Myocyte (in vitro differentiated cells): ENCODE measurements around the gene ANXA9. TPM values are rescaled to one million over a fixed set of nuclear protein-coding genes. Genes with fewer than 3 reads are reported as not detected.
A peak's percentile ranks its signal among the peaks of the same experiment; 100 is the strongest.

Experiments used
- DNase-seq: peaks from one replicate; pipeline ENCODE4 v3.0.0-alpha.2; 2012; ENCODE audit warnings: low read depth
- total RNA-seq: library from RNA; depleted of rRNA; stranded (reverse); fragments of >200 nt; gene quantifications from 2 replicates; pipeline ENCODE4 v1.2.3, GENCODE V29; 2014

Gene ANXA9
- total RNA-seq, 1 donor from 2014 or later, result not detected

DNA sequence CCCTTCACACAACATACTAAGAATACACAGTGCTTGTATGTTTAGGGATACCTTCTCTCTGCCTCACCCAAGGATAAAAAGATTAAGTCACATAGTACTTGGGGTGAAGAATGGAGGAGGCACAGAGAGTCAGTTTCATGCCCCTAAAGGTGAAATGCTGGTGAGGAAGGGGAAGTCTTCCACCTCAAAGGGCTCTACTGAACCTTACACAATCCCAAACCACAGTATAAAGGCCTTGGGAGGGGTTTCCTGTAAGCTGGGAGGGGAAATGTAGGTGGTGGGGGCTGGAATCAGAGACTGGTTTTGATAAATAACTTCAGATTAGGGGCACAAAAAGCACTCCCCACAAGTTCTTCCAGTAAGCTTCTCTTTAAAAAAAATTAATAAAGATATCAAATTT, 21.1 kb downstream of the ANXA9 start:
- no peak for DNase-seq

GRCh38 chr1:151005729-151006319, 23.7 kb downstream of the ANXA9 start:
- DNase-seq, result no peak

DNA sequence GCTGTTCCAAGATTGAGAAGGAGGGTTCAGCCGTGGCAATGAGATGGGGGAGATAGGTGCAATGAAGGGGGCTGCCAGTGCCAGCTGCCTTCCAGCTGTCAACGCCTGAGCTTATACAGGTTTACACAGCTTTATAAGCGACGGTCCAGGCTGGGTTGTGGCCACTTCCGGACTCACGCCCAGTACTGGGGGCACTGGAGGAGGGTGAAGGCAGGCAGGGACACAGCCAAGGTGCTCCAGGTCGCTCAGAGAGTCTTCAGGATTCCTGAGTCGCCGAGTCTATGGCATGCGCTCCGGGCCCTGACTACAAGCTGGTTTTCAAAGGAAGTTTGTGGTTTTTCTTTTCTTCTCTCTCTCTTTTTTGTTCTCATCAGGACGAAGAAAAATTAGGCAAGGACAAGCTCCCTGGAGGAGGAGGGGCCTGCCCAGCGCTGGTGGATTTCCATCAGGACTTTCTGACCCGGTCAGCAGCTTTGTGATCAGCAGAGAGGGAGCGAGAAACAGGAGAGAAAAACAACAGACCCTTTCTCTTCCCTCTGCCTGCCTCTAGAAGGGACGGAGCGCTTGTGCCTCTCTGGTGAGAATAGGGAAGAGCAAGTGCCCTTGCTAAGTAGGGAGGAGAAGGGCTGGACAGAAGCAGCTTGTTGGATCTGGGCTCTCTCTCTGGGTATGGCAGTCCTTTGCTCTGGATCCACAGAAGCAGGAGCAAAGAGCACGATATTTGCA, 24.4 kb downstream of the ANXA9 start, which contains the start of gene MINDY1:
Gene MINDY1 (minus strand): TSS at position 576 of the 726 bp plus-strand sequence. CDS start 4,285 bp downstream, outside the sequence.
- peak; percentile 91 for DNase-seq

DNA sequence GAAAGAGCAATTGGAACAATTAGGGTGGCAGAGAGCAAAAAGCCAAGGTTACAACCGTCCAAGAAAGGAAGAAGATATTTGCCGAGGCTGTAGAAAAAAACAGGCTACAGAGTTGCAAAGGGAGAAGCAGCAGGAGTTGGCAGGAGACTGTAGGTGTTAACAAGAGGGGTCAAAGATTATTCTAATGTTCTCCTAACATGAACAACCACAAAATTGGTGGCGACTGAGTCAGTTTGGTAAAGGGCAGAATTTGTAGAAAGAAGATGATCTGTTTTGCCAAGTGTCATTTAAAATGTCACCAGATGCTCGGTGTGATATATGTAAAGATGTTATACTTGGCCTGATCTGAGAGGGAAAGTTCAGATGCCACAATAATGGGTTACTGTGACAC, 25.8 kb downstream of the ANXA9 start:
- DNase-seq, result no peak

- peak; percentile 96 for DNase-seq
Measured at GRCh38 chr1:151008244-151009205, 26.4 kb downstream of the ANXA9 start, which contains the start of gene PRUNE1. Gene PRUNE1 (plus strand): TSS chr1:151008449. CDS start chr1:151008633, 184 bp downstream.

DNA sequence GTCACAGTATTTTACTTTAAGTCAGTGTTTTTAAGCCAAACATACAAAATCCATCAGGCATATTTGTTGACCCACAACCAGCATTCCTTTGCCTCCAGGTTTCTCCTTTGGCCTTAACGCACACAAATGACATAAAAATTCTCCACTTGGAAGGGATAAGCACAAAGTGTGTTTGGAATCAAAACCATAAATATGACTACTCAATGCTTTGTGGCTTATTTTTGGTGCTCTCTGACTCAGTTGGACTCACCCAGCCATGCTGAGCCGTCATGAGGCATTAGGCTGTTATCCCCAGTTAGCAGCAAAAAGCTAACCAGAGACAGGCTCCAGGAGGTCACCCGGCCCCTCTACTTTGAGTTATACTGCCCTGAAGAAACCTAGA, 27.1 kb downstream of the ANXA9 start:
- DNase-seq, result no peak

GRCh38 chr1:151009674-151010345, 27.7 kb downstream of the ANXA9 start:
- no peak for DNase-seq

- DNase-seq, result no peak
Measured at GRCh38 chr1:151010346-151010726, 28.2 kb downstream of the ANXA9 start.

DNA sequence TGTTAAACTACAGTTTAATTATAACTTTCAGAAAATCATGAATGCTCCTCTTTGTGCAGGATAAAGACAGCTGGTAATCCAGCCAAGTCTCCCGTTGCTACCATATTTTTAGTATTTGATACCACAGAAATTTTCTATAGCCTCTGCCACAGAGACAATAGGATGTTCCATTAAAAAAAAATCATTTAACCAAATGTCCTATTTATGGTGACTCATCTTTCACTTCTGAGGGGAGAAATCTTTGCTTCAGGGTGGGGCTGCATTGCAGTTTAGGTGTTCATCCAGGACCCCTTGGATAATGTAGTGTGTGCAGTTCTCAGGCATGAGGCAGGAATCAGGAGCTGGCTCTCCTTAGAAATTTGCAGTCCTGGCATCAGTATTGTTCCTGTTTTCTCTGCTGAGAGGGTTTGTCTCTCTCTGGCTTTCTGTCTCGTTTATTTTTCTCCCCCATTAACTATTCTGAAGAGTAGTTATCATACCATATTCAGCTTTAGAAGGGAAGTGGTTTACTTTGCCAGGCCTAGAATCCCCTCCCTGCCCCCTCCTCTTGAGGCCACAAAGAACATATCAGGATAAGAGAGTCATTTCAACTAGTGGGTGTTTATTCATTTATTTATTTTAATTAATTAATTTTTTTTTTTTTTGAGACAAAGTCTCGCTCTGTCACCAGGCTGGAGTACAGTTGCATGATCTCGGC, 29.2 kb downstream of the ANXA9 start:
- DNase-seq, result peak; percentile 20

DNA sequence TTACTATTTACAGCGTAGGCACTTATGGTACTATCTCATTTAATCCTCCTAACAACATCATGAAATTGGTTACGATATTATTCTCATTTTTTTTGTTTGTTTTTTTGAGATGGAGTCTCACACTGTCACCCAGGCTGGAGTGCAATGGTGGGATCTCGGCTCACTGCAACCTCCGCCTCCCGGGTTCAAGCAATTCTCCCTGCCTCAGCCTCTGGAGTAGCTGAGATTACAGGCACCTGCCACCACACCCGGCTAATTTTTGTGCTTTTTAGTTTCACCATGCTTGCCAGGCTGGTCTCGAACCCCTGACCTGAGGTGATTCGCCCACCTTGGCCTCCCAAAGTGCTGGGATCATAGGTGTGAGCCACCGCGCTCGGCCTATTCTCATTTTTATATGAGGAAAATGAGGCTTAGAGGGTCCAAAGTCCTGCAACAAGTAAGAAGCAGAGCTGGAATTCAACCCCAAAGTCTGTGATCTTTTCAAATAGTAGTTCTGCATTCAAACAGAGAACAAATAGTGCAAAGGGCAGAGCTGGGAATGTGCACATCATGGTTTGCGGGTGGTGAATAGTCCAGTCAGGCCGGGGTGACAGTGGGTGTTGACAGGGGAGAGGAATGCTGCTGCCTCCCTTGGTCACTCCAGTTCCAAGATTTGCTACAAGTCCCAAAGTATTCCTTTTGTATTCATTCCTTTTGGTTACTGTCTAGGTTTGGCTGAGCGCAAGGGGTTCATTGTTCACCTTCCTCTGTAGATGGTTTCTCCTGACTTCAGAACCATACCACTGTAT, 30.8 kb downstream of the ANXA9 start:
- DNase-seq, result no peak

DNA sequence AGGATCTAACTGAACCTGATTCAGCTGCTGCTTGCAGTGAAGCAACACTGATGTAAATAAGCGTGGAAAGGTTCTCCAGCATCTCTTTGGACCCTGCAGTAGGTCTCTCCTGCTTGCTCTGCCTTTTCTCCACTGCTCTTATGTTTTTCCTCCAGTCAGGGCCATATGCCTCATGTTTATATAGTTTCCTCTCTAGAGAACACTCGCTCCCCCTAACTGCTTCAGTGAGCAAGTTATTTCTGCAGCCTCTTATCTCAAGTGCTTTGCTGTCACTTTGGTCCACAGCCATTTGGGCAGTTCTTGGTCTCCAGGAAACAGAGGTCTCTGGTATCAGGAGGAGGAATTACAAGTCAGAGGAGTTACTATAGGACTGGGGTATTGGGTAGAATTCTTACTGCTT, 31.4 kb downstream of the ANXA9 start:
- DNase-seq, result no peak

GRCh38 chr1:151024540-151025146, 42.6 kb downstream of the ANXA9 start:
- peak; percentile 91 for DNase-seq

DNA sequence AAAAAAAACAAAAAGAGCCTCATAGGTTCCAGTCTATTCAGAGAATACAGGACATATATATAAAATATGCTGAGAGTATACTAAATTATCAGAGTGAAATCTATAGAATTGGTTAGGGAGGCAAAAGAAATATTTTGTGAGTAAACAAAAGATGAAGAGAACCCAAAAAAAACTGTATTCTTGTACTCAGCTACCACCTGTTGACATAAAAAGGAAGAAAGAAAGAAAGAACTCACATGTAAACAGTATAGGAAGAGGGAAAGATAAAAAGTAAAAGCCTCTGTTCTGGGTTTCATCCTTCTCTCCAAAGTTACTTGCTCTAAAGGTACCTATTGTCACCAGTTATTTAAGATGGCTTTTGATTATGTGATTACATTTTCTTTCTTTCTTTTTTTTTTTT, 44.4 kb downstream of the ANXA9 start:
- DNase-seq, result no peak

- no peak for DNase-seq
Measured at GRCh38 chr1:151032164-151032563, 50.1 kb downstream of the ANXA9 start.

DNA sequence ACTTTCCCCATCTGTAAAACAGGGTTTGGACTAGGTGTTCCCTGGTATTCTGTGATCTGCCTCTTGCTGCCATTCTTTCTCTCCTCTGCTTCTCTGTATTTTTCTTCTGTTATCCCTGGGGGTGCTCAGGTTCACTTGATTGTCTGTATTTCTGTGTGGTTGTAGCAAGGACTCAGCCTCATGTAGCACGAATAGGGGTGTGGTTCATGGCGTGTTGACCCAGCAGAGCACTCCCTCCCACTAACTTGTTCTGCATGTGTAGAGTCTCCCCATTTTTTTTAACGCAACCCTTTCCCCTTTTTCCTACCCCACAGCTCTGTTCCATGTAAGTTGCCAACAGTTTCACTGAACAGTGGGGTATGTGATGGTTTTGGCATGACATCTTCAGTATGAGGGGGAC, 53.1 kb downstream of the ANXA9 start:
- no peak for DNase-seq

GRCh38 chr1:151036356-151036755, 54.3 kb downstream of the ANXA9 start, which contains the start of gene BNIPL:
Gene BNIPL (plus strand): TSS chr1:151036586. CDS start chr1:151036726, 140 bp downstream.
- DNase-seq, result no peak

- DNase-seq, result no peak
Measured at GRCh38 chr1:151037032-151037431, 54.9 kb downstream of the ANXA9 start.

GRCh38 chr1:151039521-151039920, 57.4 kb downstream of the ANXA9 start:
- no peak for DNase-seq

GRCh38 chr1:151043163-151043562, 61.1 kb downstream of the ANXA9 start:
- no peak for DNase-seq
